HG02840 (cell line): ENCODE measurements around the gene GATAD2B.
A peak's percentile ranks its signal among the peaks of the same experiment; 100 is the strongest.
"Not testable (repeated sequence)": the region's sequence is repeated elsewhere in the genome, so short reads cannot be mapped to it uniquely, and the experiment has no call there.

Source experiments
- ATAC-seq: cut with Tn5 transposase; IDR thresholded peaks from one replicate; pipeline ENCODE4 v1.9.1; 2021; ENCODE audit warnings: mild to moderate bottlenecking, moderate library complexity, moderate number of reproducible peaks; ENCODE audit not compliant: unreplicated experiment, low FRiP score

The GATAD2B gene

GRCh38 chr1:153845158-153845557, 77.6 kb downstream of the GATAD2B start:
- no peak for ATAC-seq

GRCh38 chr1:153844349-153844748, 78.4 kb downstream of the GATAD2B start:
- ATAC-seq, result not testable (repeated sequence)

DNA sequence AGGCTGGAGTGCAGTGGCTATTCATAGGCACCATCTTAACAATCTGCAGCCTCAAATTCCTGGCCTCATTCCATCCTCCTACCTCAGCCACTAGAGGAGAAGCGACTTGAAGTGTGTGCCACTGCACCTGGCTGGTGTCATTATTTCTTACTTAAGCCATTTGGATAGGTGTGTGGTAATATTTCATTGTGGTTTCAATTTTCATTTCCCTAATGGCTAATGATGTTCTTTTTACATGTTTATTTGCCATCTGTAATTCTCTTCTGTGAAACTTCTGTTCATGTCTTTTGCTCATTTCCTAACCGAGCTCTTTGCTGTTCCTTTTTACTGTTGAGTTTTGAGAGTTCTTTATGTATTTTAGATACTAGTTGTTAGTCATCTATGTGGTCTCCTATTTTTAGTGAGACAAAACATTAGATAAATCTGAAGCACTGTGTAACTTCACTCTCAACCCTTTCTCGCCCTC, 80.7 kb downstream of the GATAD2B start:
- no peak for ATAC-seq

- ATAC-seq, result no peak
Observed at GRCh38 chr1:153841463-153841994, 81.2 kb downstream of the GATAD2B start.

- not testable (repeated sequence) for ATAC-seq
Observed at GRCh38 chr1:153840774-153841173, 82.0 kb downstream of the GATAD2B start.

GRCh38 chr1:153833968-153834367, 88.8 kb downstream of the GATAD2B start:
- ATAC-seq, result not testable (repeated sequence)

DNA sequence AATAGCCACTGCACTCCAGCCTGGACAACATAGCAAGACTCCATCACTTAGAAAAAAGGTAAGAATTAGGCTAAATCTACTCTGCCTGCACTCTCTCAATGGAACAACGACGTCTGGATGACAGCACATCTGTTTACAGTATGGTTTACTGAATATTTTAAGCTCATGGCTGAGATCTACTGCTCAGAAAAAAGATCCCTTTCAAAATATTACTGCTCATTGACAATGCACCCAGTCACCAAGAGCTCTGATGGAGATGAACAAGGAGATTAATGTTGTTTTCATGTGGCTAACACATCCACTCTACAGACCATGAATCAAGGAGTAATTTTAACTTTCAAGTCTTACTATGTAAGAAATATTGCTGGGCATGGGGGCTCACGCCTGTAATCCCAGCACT, 89.6 kb downstream of the GATAD2B start:
- no peak for ATAC-seq

DNA sequence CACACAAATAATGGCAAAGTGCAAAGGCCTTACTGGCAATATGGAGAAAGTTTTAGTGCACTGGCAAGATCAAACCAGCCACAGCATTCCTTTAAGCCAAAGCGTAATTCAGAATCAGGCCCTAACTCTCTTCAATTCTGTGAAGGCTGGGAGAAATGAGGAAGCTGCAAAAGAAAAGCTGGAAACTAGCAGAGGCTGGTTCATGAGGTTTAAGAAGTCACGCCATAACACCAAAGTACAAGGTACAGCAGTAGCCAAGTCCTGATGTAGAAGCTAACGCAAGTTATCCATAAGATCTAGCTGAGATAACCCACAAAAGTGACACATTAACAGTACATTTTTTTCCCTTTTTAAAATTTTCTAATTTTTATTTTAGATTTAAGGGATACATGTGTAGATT, 90.5 kb downstream of the GATAD2B start:
- ATAC-seq, result no peak

DNA sequence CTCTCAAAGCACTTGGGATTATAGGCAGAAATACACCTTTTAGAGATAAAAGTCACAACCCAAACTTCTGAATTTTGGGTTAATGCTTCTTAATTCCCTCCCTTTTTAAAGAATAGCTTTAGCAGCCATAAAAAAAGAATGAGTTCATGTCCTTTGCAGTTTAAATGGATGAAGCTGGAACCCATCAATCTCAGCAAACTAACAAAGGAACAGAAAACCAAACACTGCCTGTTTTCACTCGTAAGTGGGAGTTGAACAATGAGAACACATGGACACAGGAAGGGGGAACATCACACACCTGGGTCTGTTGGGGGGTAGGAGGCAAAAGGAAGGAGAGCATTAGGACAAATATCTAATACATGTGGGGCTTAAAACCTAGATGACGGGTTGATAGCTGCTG, 91.7 kb downstream of the GATAD2B start:
- ATAC-seq, result no peak

DNA sequence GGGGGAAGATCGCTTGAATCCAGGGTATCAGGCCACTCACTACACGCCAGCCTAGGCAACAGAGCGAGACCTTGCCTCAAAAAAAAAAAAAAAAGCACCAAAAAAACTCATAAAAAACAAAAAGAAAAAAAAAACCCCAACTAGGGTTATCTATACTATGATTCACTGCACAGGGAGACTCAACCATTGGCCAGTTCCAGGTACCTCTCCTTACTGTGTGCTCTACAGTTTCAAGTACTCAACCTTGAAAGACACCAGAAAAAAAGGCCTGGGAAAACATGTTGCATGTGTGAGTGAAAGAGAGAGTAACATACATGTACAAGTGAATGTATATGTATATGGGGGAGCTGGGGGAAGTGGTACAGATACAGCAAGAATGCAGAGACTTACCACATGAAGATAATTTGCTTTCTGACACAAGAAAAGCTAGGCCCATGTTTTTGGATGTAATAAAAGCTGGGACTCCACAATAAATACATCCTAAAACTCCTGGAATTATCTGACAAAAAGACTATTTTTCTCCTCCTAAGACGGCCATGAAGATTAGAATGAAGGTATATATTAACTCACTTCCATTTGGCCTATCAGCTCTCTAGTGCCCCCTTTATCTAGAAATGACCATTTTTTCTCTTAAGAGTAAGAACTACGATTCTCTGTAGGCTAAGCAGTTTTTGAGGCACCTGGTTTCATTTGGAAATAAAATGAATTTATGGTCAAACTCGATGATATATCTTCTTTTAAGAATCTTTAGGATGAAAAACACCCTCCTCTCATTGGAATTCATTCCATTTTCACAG, 95.4 kb downstream of the GATAD2B start:
- ATAC-seq, result no peak

DNA sequence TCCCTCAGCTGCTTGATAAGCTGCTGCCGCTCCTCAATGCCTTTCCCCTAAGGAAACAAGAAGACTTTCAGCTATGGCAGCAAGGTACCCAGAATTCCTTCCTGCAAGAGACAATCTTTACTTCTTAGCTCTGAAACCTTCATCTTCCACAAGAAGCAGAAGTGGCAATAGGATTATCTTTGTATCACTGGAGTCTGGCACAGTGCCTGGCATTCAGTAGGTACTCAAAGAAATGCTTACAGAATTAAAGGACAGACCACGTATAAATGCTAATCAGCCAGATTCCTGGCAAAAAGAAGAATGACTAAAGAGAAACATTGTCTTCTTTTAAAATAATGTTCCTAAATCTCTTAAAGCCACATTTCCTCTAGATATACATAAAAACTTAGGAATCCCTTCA, 103.9 kb downstream of the GATAD2B start:
- ATAC-seq, result no peak

GRCh38 chr1:153816283-153816889, 106.4 kb downstream of the GATAD2B start:
- ATAC-seq, result no peak

DNA sequence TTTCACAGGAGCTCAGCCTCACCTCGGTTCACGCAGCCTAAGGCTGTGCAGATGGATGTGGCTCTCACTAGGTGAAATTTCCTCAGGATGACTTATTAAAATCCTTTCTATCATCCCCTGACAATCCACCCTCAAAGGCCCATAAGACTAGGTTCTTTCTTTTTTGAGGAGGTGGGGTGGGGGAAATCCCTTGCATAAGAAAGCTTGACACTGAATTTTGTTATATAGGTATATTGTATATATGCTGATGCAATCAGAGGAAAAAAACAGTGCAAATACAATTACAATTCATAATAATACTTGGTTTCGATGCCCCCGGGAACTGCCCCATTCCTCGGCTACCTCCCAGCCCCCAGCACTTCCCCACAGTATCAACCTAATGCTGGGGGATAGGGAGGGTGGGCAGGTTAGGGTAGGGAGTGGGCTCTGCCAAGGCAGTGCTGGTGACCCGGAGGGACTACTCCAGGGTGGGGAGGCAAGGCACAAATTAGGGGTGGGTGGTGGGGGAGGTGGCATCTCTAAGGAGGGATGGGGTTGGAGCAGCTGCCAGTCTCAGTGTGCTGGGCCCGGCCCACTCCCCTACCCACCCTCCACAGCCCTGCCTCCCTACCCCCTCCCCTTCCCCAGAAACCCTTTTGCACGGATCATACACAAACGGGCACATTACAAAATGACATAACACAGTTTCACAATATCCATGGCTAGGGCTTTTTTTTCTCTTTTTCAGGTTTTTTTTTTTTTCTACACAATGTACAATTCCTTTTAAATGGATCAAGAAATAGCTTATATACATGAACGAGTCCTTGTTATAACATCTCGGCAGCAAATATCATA, 116.7 kb downstream of the GATAD2B start:
- no peak for ATAC-seq

DNA sequence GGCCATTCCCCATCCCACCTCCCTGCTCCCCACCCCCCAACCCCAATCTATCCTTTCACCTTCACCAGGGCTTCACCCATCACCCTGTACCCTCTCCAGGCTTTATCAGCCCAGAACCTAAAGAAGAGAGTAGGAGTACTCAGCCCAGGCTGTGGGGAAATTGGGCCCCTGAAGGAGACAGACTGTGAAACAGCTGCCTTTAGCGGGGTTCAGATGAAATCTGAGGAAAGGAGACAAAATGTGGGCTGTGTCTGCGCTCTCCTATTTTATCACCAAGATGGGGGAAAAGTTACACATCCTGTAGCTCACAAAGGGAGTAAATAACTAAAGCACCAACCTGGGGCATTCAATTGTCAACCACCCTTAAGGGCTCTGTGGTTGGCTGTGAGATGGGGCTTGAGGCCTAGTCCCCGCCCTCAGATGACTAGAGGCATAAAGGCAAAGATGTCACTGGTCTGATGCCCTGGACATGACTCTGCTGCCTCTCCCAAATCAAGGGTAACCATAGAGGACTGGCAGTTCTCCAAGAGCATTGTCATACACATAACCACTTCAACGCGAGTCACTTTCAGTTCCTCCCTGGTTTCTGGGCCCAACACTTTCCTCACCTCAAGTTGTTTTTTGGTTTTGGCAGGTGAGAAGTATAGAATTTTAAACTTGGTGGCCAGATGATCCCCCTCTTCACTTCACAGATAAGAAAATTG, 117.6 kb downstream of the GATAD2B start:
- peak; percentile 83 for ATAC-seq

GRCh38 chr1:153804112-153804511, 118.7 kb downstream of the GATAD2B start:
- ATAC-seq, result no peak

GRCh38 chr1:153803470-153804056, 119.2 kb downstream of the GATAD2B start:
- no peak for ATAC-seq

GRCh38 chr1:153801786-153802697, 120.7 kb downstream of the GATAD2B start:
- ATAC-seq, result no peak

DNA sequence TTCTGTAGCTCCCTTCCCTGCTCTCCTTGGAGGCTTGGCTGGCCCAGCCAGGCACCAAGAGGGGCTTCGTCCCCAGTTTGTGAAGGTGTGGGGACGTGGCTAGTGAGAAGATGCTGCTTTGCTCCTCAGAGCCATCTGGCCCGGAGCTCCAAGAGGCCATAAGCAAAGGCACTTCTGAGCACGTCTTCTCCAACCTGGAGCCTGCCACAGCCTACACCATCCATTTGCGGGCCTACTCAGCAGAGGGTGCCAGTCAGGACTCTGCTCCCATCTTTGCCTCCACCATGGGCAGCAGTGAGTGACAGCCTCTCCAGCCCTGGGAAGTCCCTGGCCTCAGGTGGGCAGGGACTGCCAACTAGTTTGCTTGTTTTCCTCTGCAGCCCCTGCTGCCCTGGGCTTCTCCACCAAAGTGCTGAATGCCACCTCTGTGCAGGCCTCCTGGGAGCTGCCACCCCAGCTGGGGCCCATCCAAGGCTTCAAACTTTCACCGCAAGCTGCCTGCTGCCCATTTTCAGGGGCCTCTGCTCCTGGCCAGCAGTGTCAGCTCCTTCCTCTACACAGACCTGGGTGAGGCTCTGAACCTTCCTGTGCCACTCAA, 121.6 kb downstream of the GATAD2B start:
- ATAC-seq, result no peak
